NCI-H2081 (cell line): ENCODE measurements around the gene CDH5.
"Not testable (repeated sequence)": the region's sequence is repeated elsewhere in the genome, so short reads cannot be mapped to it uniquely, and the experiment has no call there.

Source experiments
- DNase-seq, 2 experiments: peaks; one replicate each; lab custom pipeline; 2025; lab: John Stamatoyannopoulos, UW

The CDH5 gene

DNA sequence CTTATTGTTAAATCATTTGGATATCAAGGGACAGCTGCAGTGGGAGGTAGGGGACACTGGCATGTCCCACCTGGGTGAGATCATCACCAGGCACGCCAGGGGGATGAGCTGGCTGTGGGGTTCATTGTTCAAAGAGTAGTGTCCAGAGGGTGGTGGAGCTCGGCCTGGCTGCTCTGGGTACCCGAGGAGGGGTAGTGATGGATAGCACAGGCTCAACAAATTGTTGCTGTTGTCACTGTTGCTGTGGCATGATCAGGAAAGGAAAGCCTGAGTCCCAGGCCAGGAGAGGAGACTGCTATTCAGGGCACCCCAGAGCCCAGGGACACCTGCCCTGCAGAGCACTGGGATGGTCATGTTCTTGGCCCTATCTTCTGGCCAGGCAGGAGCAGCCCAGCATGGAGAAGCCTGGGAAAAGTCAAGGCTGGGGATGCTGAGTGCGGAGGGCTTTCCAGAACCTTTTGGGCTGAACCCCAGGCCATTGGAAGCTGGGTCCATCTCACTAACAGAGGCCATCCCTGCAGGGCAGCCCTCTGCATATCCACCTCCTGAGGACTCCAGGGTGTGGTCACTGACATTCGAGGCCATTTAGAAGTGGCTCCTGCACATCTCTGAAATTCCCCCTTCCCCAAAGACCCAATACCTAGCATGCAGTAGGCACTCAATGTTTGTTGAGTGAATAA, 72.7 kb downstream of the CDH5 start:
- DNase-seq, result no peak

DNA sequence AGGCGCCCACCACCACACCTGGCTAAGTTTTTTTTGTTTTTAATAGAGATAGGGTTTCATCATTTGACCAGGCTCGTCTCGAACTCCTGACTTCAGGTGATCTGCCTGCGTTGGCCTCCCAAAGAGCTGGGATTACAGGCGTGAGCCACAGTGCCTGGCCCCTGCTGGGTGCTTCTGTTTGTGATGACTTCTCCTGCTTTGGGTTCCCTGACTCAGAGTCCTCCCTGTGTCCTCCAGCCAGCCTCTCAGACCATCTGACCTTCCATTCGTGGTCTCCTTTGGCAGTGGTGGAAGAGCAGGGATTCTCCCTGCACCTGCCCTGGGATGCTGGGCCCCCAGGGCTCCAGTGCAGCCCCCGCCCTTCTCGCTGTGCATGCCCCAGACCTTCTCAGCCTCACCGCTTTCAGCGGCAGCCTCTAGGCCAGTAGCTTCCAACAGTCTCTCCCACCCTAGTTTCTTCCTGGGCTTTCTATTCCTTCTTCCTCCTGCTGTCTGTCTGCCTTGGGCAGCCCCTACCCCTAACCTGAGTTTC, 73.8 kb downstream of the CDH5 start:
- no peak for DNase-seq

DNA sequence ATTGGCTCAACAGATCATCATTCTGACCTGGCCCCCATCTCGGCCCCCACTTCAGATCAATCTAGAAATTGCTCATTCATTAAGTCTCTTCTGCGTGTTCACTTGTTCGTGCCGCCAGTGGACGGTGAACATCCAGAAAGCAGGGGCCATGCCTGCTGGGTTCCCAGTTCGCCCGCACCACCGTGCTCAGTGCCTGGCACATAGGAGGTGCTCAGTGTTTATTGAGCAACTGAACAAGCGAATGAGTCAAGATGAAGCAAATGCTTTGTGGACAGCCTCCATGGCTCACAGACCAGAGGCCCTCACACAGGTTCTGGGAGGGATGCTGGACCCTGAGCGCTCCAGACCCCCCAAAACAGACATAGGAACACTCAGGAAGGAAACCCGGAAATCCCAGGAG, 74.5 kb downstream of the CDH5 start:
- DNase-seq, result no peak

GRCh38 chr16:66441586-66442375, 75.3 kb downstream of the CDH5 start:
- DNase-seq, result no peak

DNA sequence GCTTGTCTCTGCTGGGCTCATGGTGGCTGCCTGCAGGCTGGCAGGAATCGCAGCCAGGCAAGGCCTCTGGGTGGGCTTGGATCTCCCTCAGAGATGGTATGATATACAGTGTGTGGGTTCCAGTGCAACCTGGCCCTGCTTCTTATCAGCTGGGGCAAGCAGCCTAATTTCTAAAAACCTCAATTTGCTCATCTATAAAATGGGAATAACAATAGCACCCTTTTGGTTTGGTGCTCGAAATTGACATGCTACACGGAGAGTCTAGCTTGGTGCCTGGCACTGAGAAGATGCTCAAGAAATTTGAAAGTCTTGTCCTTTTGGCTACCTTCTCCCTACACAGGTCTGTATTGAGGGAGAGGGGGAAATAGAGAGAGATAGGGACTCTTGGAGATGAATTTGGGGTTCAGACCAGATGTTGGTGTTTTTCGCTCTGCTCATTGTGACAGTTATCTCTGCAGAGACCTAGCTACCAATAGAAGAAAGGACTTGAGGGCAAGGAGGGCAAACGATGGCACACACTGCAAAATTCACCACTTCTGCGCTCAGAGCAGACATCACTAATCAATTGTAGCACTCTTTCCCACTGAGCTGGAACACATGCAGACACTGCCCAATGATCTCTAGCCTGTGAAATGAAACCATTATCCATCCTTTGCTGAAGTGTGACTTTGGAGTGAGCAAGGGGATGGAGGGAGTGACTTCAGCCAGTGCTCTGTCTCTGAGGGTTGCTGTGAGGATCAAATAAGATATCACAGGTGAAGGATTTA, 76.2 kb downstream of the CDH5 start:
- no peak for DNase-seq

- DNase-seq, result no peak
Measured at GRCh38 chr16:66443269-66443652, 76.8 kb downstream of the CDH5 start.

- no peak for DNase-seq
Measured at GRCh38 chr16:66444049-66444481, 77.6 kb downstream of the CDH5 start.

GRCh38 chr16:66446737-66447136, 80.2 kb downstream of the CDH5 start:
- no peak for DNase-seq

GRCh38 chr16:66447491-66447890, 81.0 kb downstream of the CDH5 start:
- DNase-seq, result no peak

DNA sequence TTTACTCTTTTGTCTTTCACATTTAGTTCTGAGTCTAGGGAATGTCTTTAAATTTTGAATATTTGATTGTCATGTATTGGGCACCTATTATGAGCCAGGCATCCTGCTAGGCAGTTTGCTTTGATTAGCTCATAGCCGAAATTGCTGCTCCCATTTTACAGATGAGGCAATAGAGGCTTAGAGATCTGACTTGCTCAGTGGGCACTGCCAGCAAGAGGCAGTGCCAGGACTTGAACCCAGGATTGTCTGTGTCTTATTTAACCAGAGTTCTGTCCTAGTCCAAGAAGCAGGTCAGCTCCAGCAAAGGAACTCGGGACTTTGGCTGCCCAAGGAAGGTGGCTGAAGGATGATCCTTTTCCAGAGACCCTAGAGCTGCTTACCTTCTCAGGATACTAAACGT, 85.1 kb downstream of the CDH5 start:
- no peak for DNase-seq

- not testable (repeated sequence) for DNase-seq
Measured at GRCh38 chr16:66453230-66453629, 86.7 kb downstream of the CDH5 start.
